Muscle of leg (tissue), 11 donors: ENCODE measurements around the gene ZNF445. TPM values are rescaled to one million over a fixed set of nuclear protein-coding genes. Genes with fewer than 3 reads are reported as not detected.
"Not testable (repeated sequence)": the region's sequence is repeated elsewhere in the genome, so short reads cannot be mapped to it uniquely, and the experiment has no call there.

Experiments used
- DNase-seq: peaks from one replicate; pipeline ENCODE4 v3.0.0; 2013
- H3K27ac ChIP-seq: one replicate; pipeline ENCODE4 v1.5.1; 2013; ENCODE audit warnings: mild to moderate bottlenecking, low read length, control low read depth
- H3K27me3 ChIP-seq: one replicate; pipeline ENCODE4 v1.6.1; 2013; ENCODE audit warnings: low read length; ENCODE audit not compliant: control insufficient read depth, insufficient read depth
- H3K36me3 ChIP-seq: one replicate; pipeline ENCODE4 v1.6.1; 2013; ENCODE audit warnings: low read length; ENCODE audit not compliant: control insufficient read depth, insufficient read depth
- H3K4me1 ChIP-seq: one replicate; pipeline ENCODE4 v1.6.1; 2013; ENCODE audit warnings: low read length; ENCODE audit not compliant: control insufficient read depth, insufficient read depth
- H3K4me3 ChIP-seq: one replicate; pipeline ENCODE4 v1.5.1; 2013; ENCODE audit warnings: low read length, control low read depth
- H3K9me3 ChIP-seq: replicated peaks from 2 replicates; pipeline ENCODE4 v1.6.1; 2013; ENCODE audit warnings: low read depth, low read length; ENCODE audit not compliant: control insufficient read depth
- WGBS: methylation state at CpG from one replicate; pipeline ENCODE4 v1.1.5; 2013; ENCODE audit warnings: missing lambda C conversion rate; ENCODE audit not compliant: insufficient coverage; 5-methylcytosine and 5-hydroxymethylcytosine counted together
- polyA plus RNA-seq, 8 donors: library from polyadenylated mRNA; unstranded; fragments of 120-200 nt; gene quantifications; one replicate each; pipeline versions ENCODE4 v1.2.1 to v1.2.3, GENCODE V29; 2013; ENCODE audit warnings: inconsistent platforms in 1 of 8, low replicate concordance in 1 of 8; ENCODE audit not compliant: insufficient read length in 8 of 8, insufficient read depth in 1 of 8
- total RNA-seq: library from RNA; stranded (reverse); fragments of 120-200 nt; gene quantifications from one replicate; pipeline ENCODE4 v1.2.4, GENCODE V29; 2013

Gene ZNF445
- total and polyA plus RNA-seq, 9 donors = 11.8 to 17.8 (median 13.4) TPM

DNA sequence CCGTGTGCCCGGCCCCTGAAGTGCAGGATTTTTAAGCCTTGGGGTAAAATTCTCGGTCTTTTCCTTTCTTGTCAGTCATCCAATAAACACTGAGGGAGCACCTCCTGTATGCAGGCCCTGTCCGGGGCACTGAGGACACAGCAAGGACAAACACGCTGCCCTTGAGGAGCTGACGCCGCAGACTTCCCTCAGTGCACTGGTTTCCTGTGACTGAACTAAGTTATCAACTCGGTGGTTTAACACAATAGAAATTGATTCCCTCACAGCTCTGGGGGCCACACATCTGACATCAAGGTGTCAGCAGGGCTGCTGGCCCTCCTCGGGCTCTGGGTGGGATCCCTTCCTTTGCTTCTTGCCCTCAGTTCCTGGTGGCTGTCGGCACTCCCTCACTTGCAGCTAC, 65.1 kb downstream of the ZNF445 start:
- 64% methylated on average over 10 of the region's 10 CpGs for WGBS
- H3K4me3 ChIP-seq = no peak overlapping the region
- no peaks in the 10 kb centered on the region for H3K9me3 ChIP-seq
- H3K36me3 ChIP-seq = no peaks in the 10 kb centered on the region
- no peak for DNase-seq
- no peaks in the 10 kb centered on the region for H3K27me3 ChIP-seq
- no peak overlapping the region for H3K27ac ChIP-seq
- H3K4me1 ChIP-seq = no peaks in the 10 kb centered on the region

DNA sequence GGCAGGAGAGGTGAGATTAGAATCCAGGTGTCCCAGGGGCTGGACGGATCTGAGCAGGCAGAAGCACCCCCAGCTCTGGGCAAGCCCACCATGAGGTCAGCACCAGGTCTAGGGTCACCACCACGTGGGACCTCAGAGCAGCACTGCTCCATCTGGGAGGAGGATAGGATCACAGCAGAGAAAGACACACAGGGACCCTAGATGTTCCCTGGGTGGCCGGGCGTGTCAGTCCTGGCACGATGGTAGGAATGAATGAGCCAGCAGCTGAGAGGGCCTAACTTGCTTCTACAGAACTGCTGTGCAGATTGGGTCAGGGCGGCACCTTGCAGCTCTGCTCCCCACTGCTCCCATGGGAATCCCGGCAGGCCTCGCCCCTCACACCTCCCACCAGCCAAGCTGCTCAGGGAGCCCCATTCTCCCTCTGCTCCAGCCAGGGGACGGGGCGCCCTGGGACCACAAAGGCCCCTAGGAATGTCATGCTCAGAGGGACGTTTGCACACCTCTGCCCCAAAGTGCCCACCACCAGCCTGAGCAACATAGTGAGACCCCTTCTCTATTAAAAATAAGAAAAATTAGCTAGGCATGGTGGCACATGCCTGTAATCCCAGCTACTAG, 66.3 kb downstream of the ZNF445 start:
- Histone ChIP-seq H3K36me3 (peaks cover 3% of the 10 kb centered on the region), H3K27ac (no peak overlapping the region), H3K9me3 (no peaks in the 10 kb centered on the region), H3K4me3 (no peak overlapping the region), H3K27me3 (no peaks in the 10 kb centered on the region), H3K4me1 (no peaks in the 10 kb centered on the region)
- DNase-seq = no peak
- 78% methylated on average over 5 of the region's 11 CpGs for WGBS

DNA sequence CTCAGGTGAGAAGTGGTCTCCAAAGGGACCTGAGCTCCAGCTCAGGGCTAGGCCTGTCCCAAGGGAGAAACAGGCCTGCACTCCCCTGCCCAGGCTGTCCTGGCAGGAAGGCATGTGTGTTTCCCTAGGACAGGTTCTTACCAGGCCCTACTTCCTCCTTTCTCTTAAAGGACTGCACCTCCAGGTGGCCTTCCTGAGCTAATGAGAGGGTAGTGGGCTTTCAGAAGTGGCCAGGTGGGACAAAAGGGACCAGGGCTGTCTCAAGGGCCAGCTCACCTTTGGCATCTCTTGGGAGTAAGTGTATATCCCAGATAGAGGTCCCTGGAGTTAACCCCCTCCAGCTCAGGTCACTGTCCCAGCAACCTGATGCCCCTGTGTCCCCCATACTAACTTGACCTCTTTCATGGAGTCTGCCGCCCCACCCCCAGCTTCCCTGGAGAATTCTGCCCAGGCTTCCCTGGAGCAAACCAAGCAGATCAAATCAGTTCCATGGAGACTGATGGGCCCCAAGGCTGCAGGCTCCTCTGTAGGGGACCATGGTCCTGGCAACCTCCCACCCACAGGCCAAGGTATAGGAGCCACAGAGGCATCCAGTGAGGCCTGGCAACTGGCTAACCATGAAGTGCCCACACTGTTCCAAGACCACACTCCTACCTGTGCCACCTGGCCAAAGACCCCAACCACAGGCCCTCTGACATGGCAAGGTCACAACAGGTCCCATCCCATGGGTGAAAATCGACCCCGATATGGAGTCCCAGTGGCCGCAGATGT, 67.6 kb downstream of the ZNF445 start:
- H3K27ac ChIP-seq = no peak overlapping the region
- 94% methylated on average over 4 of the region's 4 CpGs for WGBS

DNA sequence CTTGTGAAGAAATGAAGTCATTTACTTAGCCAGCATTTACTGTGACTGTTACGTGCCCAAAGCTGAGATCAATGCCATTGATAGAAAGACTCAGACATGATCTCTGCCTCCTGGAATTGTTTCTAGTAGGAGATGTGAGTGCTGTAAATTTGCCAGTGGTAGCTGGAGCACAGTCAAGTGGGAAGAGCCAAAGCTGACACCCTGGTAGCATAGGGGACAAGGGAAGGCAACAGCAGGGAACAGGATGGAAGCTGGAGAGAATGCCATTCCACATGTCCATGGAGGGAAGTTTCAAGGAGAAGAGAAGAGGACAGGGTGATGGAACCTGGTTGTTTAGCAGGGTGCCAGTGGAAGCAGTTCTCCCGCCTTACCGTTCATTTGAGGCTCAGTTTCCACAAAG, 74.9 kb downstream of the ZNF445 start:
- H3K36me3 ChIP-seq = peaks cover 5% of the 10 kb centered on the region
- DNase-seq = no peak

More for the DNA sequence above, 67.6 kb downstream of the ZNF445 start:
- peaks cover 4% of the 10 kb centered on the region for H3K36me3 ChIP-seq
- H3K27me3 ChIP-seq = no peaks in the 10 kb centered on the region
- H3K9me3 ChIP-seq = no peaks in the 10 kb centered on the region
- H3K4me1 ChIP-seq = no peaks in the 10 kb centered on the region
- no peak for DNase-seq
- H3K4me3 ChIP-seq = no peak overlapping the region

DNA sequence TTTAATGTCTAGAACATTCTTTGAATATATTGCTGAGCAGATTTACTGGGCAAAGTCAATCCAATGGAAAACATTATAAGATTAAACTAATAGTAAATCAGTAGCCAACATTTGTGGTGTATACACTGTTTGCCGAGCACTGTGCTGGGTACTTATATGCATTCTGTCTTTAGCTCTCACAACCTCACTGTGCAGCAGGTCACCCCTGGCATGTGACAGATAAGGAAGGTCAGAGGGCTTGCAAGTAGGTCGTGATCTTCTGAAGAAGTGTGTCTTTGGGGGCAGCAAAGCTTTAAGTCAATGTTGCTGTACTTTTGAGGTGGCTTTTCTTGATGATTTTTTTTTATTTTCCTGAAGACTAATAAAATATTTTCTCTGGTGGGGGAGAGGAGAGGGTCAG, 76.7 kb downstream of the ZNF445 start:
- H3K27ac ChIP-seq = no peak overlapping the region
- DNase-seq = no peak
- no peaks in the 10 kb centered on the region for H3K9me3 ChIP-seq
- H3K4me1 ChIP-seq = no peaks in the 10 kb centered on the region
- no peak overlapping the region for H3K4me3 ChIP-seq
- H3K27me3 ChIP-seq = no peaks in the 10 kb centered on the region
- H3K36me3 ChIP-seq = peaks cover 2% of the 10 kb centered on the region
- no CpG with 5 or more reads among the region's 2 CpGs for WGBS

More for the DNA sequence above, 74.9 kb downstream of the ZNF445 start:
- 100% methylated on average over 1 of the region's 3 CpGs for WGBS
- H3K27me3 ChIP-seq = no peaks in the 10 kb centered on the region
- H3K4me1 ChIP-seq = no peaks in the 10 kb centered on the region
- H3K4me3 ChIP-seq = no peak overlapping the region
- no peaks in the 10 kb centered on the region for H3K9me3 ChIP-seq
- H3K27ac ChIP-seq = no peak overlapping the region

DNA sequence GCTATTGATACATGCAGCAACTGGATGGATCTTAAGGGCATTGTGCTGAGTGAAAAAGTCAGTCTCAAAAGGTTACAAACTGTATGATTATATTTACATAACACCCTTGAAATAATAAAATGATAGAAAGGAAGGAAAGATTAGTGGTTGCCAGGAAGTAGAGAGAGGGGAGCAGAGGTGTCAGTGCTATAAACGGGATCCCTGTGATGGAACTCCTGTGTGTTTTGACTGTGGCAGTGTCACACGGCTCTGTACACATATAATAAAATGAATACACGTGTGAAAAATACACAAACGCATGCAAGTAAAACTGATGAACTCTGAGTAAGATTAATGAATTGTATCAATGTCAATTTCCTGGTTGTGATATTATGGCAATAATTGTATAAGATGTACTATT, 78.6 kb downstream of the ZNF445 start:
- DNase-seq = no peak
- WGBS = no CpG with 5 or more reads among the region's 4 CpGs
- Histone ChIP-seq H3K27ac (no peak overlapping the region), H3K27me3 (no peaks in the 10 kb centered on the region), H3K36me3 (no peaks in the 10 kb centered on the region), H3K4me3 (no peak overlapping the region), H3K9me3 (no peaks in the 10 kb centered on the region), H3K4me1 (no peaks in the 10 kb centered on the region)

DNA sequence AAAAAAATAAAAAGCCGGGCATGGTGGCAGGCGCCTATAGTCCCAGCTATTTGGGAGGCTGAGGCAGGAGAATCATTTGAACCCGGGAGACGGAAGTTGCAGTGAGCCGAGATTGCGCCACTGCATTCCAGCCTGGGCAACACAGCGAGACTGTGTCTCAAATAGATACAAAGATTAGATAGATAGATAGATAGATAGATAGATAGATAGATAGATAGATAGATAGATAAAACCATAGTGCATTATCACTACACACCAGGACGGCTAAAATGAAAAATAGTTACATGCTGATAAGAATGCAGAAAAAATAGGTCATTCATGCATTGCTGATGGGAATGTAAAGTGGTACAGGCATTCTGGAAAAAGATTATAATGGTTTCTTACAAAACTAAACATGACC, 79.2 kb downstream of the ZNF445 start:
- not testable (repeated sequence) for H3K27me3 ChIP-seq, H3K4me1 ChIP-seq, H3K4me3 ChIP-seq, H3K9me3 ChIP-seq, H3K27ac ChIP-seq, H3K36me3 ChIP-seq, DNase-seq
- 100% methylated on average over 4 of the region's 8 CpGs for WGBS

DNA sequence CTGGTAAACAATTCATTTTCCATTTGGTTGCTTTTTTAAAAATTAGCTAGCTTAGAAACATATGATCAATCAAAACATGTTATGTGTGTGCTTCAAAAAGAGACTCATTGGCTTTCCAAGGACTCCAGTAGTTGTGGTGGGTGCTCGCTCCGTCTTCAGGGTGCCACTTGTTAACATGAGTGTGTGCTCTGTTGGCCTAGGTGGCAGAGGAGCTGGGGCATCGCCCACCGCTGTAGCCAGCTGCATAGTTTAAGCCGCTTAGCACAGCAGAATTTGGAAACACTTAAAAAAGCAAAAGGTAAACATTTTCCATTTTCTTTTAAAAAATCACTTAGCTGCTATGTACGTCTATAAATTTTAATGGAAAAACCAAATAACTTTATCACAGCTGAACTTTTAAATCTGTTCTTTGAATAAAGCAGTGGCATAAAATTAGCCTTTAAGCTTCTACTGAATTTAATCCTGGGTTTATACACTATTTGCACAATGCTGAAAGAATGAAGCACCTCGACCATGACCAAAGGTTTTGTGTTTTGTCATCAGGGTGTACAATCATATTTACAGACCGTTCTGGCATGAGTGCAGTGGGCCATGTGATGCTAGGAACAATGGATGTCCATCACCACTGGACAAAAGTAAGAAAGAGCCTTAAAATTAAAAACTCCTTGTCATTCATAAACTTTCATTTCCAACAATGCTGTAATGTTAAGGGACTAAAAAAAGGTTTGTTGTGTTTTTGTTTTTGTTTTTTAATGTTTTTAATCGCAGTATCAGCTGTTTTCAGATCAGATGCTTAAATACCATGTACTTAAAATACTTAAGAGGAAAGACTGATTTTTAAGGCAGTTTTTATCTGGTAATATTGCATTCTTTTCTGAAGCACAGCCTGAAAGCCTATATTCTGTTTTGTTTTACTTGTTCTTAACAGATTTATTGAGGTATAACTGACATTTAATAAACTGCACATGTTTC, 81.0 kb downstream of the ZNF445 start:
- Histone ChIP-seq H3K36me3 (peaks cover 2% of the 10 kb centered on the region), H3K4me3 (no peak overlapping the region), H3K27ac (no peak overlapping the region), H3K4me1 (no peaks in the 10 kb centered on the region), H3K27me3 (no peaks in the 10 kb centered on the region), H3K9me3 (no peaks in the 10 kb centered on the region)
- no peak for DNase-seq
- 84% methylated on average over 5 of the region's 9 CpGs for WGBS

DNA sequence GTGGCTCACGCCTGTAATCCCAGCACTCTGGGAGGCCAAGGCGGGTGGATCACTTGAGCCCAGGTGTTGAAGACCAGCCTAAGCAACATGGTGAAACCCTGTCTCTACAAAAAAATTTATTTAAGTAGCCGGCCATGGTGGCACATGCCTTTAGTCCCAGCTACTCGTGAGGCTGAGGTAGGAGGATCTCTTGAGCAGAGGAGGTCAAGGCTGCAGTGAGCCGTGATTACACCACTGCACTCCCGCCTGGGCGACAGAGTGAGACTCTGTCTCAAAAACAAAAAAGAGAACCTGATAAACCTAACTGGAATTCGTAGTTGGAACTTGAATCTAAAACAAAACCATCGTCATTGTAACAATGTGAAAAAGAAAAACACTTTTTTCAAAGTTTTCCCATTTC, 81.8 kb downstream of the ZNF445 start:
- 98% methylated on average over 6 of the region's 9 CpGs for WGBS
- Histone ChIP-seq H3K36me3 (peaks cover 2% of the 10 kb centered on the region), H3K27me3 (no peaks in the 10 kb centered on the region), H3K9me3 (no peaks in the 10 kb centered on the region), H3K27ac (no peak overlapping the region), H3K4me3 (no peak overlapping the region), H3K4me1 (no peaks in the 10 kb centered on the region)
- no peak for DNase-seq

DNA sequence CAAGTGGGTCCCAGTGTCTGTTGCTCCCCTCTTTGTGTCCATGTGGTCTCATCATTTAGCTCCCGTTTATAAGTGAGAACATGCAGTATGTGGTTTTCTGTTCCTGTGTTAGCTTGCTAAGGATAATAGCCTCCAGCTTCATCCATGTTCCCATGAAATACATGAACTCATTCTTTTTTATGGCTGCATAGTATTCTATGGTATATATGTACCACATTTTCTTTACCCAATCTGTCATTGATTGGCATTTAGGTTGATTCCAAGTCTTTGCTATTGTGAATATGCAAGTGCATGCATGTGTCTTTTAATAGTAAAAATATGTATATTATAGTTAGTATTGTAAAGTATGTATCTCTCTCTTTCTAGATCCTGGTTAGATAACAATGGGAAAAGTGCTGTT, 85.0 kb downstream of the ZNF445 start:
- no CpG with 5 or more reads among the region's 1 CpG for WGBS

More for the DNA sequence above, 85.0 kb downstream of the ZNF445 start:
- DNase-seq = no peak
- peaks cover 2% of the 10 kb centered on the region for H3K36me3 ChIP-seq
- H3K27me3 ChIP-seq = no peaks in the 10 kb centered on the region
- no peak overlapping the region for H3K27ac ChIP-seq
- H3K4me3 ChIP-seq = no peak overlapping the region
- H3K9me3 ChIP-seq = no peaks in the 10 kb centered on the region
- H3K4me1 ChIP-seq = no peaks in the 10 kb centered on the region
